ENCODE results near the gene TMEM239.

DNA sequence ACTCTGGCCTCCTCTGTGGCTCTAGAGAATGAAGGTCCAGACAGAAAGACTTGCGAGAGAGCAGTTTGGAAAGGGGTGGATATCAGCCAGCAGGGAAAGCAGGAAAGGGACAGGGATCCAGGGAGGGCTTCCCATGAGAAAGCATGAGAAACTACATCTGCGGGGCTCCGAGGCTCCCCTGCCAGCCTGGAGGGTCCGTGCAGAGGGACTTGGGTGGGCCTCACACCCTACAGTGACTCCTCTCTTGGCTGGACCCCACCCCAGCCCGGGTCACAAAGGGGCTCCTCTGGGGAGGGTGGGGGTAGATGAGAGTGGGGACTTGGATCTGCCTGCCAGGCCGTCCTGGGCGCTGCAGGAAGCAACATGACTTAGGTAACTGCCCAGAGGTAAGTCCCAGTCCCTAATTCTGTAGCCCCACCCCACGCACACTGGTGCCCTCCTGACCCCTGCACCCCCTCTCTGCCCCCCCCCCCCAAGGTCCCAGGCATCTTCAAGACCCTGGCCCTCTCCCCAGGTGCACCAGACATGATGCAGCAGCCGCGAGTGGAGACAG is at the start of gene TMEM239:
- TF ChIP-seq, protein P1, sequence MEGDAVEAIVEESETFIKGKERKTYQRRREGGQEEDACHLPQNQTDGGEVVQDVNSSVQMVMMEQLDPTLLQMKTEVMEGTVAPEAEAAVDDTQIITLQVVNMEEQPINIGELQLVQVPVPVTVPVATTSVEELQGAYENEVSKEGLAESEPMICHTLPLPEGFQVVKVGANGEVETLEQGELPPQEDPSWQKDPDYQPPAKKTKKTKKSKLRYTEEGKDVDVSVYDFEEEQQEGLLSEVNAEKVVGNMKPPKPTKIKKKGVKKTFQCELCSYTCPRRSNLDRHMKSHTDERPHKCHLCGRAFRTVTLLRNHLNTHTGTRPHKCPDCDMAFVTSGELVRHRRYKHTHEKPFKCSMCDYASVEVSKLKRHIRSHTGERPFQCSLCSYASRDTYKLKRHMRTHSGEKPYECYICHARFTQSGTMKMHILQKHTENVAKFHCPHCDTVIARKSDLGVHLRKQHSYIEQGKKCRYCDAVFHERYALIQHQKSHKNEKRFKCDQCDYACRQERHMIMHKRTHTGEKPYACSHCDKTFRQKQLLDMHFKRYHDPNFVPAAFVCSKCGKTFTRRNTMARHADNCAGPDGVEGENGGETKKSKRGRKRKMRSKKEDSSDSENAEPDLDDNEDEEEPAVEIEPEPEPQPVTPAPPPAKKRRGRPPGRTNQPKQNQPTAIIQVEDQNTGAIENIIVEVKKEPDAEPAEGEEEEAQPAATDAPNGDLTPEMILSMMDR (IDR thresholded peaks at IDR 0.05): no peak
- no peak for TF ChIP-seq POLR2A (IDR thresholded peaks at IDR 0.05; ENCODE audit: low read length)
- no peak for TF ChIP-seq ZC3H11A (IDR thresholded peaks at IDR 0.05)
- no peak for TF ChIP-seq CHD2 (IDR thresholded peaks at IDR 0.05; ENCODE audit: low read length, partially characterized antibody)
- TF ChIP-seq ZFP36 (IDR thresholded peaks at IDR 0.05; ENCODE audit: borderline replicate concordance, partially characterized antibody): no peak
- no peak for TF ChIP-seq GATA3 (IDR thresholded peaks at IDR 0.05; ENCODE audit: borderline replicate concordance)
- TF ChIP-seq, protein P2, sequence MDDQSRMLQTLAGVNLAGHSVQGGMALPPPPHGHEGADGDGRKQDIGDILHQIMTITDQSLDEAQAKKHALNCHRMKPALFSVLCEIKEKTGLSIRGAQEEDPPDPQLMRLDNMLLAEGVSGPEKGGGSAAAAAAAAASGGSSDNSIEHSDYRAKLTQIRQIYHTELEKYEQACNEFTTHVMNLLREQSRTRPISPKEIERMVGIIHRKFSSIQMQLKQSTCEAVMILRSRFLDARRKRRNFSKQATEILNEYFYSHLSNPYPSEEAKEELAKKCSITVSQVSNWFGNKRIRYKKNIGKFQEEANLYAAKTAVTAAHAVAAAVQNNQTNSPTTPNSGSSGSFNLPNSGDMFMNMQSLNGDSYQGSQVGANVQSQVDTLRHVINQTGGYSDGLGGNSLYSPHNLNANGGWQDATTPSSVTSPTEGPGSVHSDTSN (IDR thresholded peaks at IDR 0.05): no peak
- no peak for TF ChIP-seq POLR2AphosphoS2 (conservative IDR thresholded peaks at IDR 0.05; ENCODE audit: low read length)
- TF ChIP-seq MAFK (IDR thresholded peaks at IDR 0.05; ENCODE audit: partially characterized antibody): no peak
- TF ChIP-seq, protein P3, sequence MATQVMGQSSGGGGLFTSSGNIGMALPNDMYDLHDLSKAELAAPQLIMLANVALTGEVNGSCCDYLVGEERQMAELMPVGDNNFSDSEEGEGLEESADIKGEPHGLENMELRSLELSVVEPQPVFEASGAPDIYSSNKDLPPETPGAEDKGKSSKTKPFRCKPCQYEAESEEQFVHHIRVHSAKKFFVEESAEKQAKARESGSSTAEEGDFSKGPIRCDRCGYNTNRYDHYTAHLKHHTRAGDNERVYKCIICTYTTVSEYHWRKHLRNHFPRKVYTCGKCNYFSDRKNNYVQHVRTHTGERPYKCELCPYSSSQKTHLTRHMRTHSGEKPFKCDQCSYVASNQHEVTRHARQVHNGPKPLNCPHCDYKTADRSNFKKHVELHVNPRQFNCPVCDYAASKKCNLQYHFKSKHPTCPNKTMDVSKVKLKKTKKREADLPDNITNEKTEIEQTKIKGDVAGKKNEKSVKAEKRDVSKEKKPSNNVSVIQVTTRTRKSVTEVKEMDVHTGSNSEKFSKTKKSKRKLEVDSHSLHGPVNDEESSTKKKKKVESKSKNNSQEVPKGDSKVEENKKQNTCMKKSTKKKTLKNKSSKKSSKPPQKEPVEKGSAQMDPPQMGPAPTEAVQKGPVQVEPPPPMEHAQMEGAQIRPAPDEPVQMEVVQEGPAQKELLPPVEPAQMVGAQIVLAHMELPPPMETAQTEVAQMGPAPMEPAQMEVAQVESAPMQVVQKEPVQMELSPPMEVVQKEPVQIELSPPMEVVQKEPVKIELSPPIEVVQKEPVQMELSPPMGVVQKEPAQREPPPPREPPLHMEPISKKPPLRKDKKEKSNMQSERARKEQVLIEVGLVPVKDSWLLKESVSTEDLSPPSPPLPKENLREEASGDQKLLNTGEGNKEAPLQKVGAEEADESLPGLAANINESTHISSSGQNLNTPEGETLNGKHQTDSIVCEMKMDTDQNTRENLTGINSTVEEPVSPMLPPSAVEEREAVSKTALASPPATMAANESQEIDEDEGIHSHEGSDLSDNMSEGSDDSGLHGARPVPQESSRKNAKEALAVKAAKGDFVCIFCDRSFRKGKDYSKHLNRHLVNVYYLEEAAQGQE (IDR thresholded peaks at IDR 0.05): no peak
- TF ChIP-seq SREBF2 (IDR thresholded peaks at IDR 0.05): no peak
- TF ChIP-seq ESRRA (IDR thresholded peaks at IDR 0.05; ENCODE audit: borderline replicate concordance, low read length): no peak
- TF ChIP-seq HOXA7 (CRISPR knock-in tag; IDR thresholded peaks at IDR 0.05): no peak
- no peak for TF ChIP-seq CBX2 (IDR thresholded peaks at IDR 0.05; ENCODE audit: borderline replicate concordance, low read depth)

Measured in A549 (cell line).